ENCODE measurements around the gene SNX4. TPM values are rescaled to one million over a fixed set of nuclear protein-coding genes. Genes with fewer than 3 reads are reported as not detected.

Gene SNX4
- total and polyA plus RNA-seq, 2 of the 8 experiments (the other 6 are each of a cell fraction or from before 2014, with no cell fraction given) = 7.2 to 23.1 TPM

DNA sequence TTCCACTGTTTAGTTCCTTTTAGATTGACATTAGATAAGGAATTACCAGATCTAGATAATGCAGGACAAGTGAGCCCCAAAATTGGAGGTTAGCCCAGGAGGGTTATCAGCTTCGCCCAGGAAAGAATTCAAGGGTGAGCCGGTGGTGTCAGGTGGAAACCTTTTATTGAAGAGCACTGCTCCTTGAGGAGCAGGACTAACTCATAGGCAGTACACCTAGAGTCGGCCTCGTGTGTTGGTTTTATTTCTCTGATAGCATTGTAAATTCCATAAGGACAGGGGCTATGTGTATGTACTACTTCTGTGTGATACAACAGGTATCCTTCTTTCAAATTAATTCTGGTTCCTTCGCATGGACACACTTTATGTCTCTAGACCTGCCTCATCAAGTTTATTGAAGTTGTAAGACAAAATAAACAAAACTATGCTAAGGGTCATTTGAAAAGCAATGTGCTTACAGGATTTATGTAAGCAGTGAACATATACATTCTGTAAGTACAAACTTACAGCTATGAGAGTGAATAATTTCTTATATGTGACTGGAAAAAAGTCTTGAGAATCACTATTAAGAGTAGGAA is 57.2 kb downstream of the SNX4 start:
- Histone ChIP-seq H3K79me1 (ENCODE audit: low read depth, low read length) (no peaks in the 10 kb centered on the region), H2AFZ (ENCODE audit: low read length) (no peak overlapping the region), H2BK120ac (replicated peaks; ENCODE audit: low read depth, low read length) (no peak overlapping the region), H3K23ac (ENCODE audit: insufficient read length) (no peak overlapping the region), H3K9me3 (ENCODE audit: insufficient read depth in 2 of 2, low read depth in 1 of 2, low read length in 1 of 2) (no peaks in the 10 kb centered on the region), H2BK15ac (ENCODE audit: low read length) (no peak overlapping the region), H3K4me2 (ENCODE audit: insufficient read depth in 1 of 2, low read depth in 2 of 2, low read length in 2 of 2) (no peak overlapping the region), H3K9ac (replicated peaks in 1 of 4; ENCODE audit: extremely low read depth in 1 of 4, low read depth in 3 of 4, low read length in 3 of 4) (no peak overlapping the region), H2BK12ac (ENCODE audit: low read depth, low read length) (no peak overlapping the region), H3K36me3 (ENCODE audit: control insufficient read depth in 2 of 4, insufficient read depth in 4 of 4, low read length in 3 of 4) (peaks cover 0 to 6% (median 5%) of the 10 kb centered on the region in 4 experiments; a peak in 5 of 8 replicates), H2BK20ac (ENCODE audit: low read length) (no peak overlapping the region), H3K14ac (ENCODE audit: insufficient read length) (no peak overlapping the region), H4K8ac (ENCODE audit: extremely low read depth, insufficient read depth, low read length) (no peak overlapping the region), H3K27me3 (replicated peaks in 1 of 4; ENCODE audit: control insufficient read depth in 3 of 4, extremely low read depth in 1 of 4, insufficient read depth in 3 of 4, low read length in 3 of 4) (no peaks in the 10 kb centered on the region), H4K5ac (ENCODE audit: insufficient read length, low read depth, low read length) (no peak overlapping the region), H3K18ac (ENCODE audit: extremely low read depth, low read length) (no peak overlapping the region), H3K4me1 (replicated peaks in 1 of 4; ENCODE audit: control insufficient read depth in 3 of 4, insufficient read depth in 4 of 4, low read length in 3 of 4) (no peaks in the 10 kb centered on the region), H4K20me1 (replicated peaks in 1 of 2; ENCODE audit: control insufficient read depth in 1 of 2, insufficient read depth in 2 of 2, low read length in 2 of 2) (peaks cover 0 to 2% of the 10 kb centered on the region in 2 experiments), H3K23me2 (ENCODE audit: low read depth, low read length) (no peaks in the 10 kb centered on the region), H4K91ac (replicated peaks; ENCODE audit: insufficient read length, low read length) (no peak overlapping the region), H3K79me2 (ENCODE audit: control insufficient read depth in 1 of 2, insufficient read depth in 2 of 2, low read length in 2 of 2) (no peaks in the 10 kb centered on the region), H2AK5ac (ENCODE audit: low read depth, low read length) (no peak overlapping the region), H3K4me3 (ENCODE audit: extremely low read depth in 1 of 4, insufficient read depth in 2 of 4, low read depth in 3 of 4, low read length in 4 of 4) (no peak overlapping the region), H3K27ac (ENCODE audit: low read depth, low read length) (no peak overlapping the region), H3K4ac (replicated peaks; ENCODE audit: insufficient read length, low read depth, low read length) (no peak overlapping the region), H2BK5ac (ENCODE audit: low read depth, low read length) (no peak overlapping the region), H3K56ac (replicated peaks; ENCODE audit: insufficient read length, low read depth, low read length) (no peak overlapping the region)
- 84% methylated on average over 5 of the region's 5 CpGs; no CpG with 5 or more reads in 1 of the 2 experiments for WGBS, 2 experiments (ENCODE audit: extremely low coverage in 1 of 2, insufficient coverage in 1 of 2, insufficient read length in 1 of 2, insufficient replicate concordance in 2 of 2, low coverage in 1 of 2, low lambda C conversion rate in 2 of 2, missing lambda C conversion rate in 1 of 2)
- DNase-seq (ENCODE audit: low read depth in 1 of 2, low spot score in 2 of 2) (no peak), FAIRE-seq (no peak)
- CTCF ChIA-PET (ENCODE audit: partially characterized antibody) = interaction anchor here (0.6 kb wide), 1 partner anchor 519 kb away, joined by 3 read pairs; no protein-coding TSS in a partner anchor
- POLR2A ChIA-PET (ENCODE audit: partially characterized antibody) = no interaction called here
- TF ChIP-seq CTBP2 (IDR thresholded peaks at IDR 0.05; ENCODE audit: borderline replicate concordance, insufficient read depth, insufficient read length, low read length) = no peak
- TF ChIP-seq KDM1A (IDR thresholded peaks at IDR 0.05; ENCODE audit: borderline replicate concordance, low read length) = no peak
- no peak for TF ChIP-seq SIN3A (conservative IDR thresholded peaks at IDR 0.05 in 1 of 2, IDR thresholded peaks at IDR 0.05 in 1 of 2; ENCODE audit: low read depth in 1 of 2, low read length in 2 of 2)
- TF ChIP-seq JUN (IDR thresholded peaks at IDR 0.05; ENCODE audit: low read depth, low read length) = no peak
- TF ChIP-seq KDM5A (IDR thresholded peaks at IDR 0.05; ENCODE audit: low read length) = no peak
- TF ChIP-seq EZH2 (IDR thresholded peaks at IDR 0.05; ENCODE audit: low read depth, low read length, severe bottlenecking) = no peak
- no peak for TF ChIP-seq SP2 (IDR thresholded peaks at IDR 0.05; ENCODE audit: low read length)
- TF ChIP-seq ASH2L (IDR thresholded peaks at IDR 0.05; ENCODE audit: low read length) = no peak
- TF ChIP-seq TCF12 (IDR thresholded peaks at IDR 0.05; ENCODE audit: low read depth, low read length) = no peak
- no peak for TF ChIP-seq SAP30 (IDR thresholded peaks at IDR 0.05; ENCODE audit: insufficient read depth, insufficient replicate concordance, low read length)
- no peak for TF ChIP-seq CBX5 (IDR thresholded peaks at IDR 0.05; ENCODE audit: low read depth, low read length)
